K562 (cell line): ENCODE data around the gene FBXO46. TPM values are rescaled to one million over a fixed set of nuclear protein-coding genes. Genes with fewer than 3 reads are reported as not detected.

ENCODE experiments used
- BMI1 ChIP-seq: fragments of 150-350 bp; IDR thresholded peaks from 2 replicates; pipeline ENCODE4 v1.6.1; 2014; ENCODE audit warnings: low read length
- DPF2 ChIP-seq: fragments of 450-650 bp; IDR thresholded peaks from 2 replicates; pipeline ENCODE4 v1.6.1; 2016
- ILK ChIP-seq: fragments of 450-650 bp; IDR thresholded peaks from 2 replicates; pipeline ENCODE4 v1.6.1; 2016; ENCODE audit warnings: missing genetic modification characterization, low read depth, mild to moderate bottlenecking, missing compliant biosample characterization, moderate library complexity, borderline replicate concordance
- JUND ChIP-seq, 2 experiments: IDR thresholded peaks; 2 replicates in 1 of 2; 3 replicates in 1 of 2; pipeline ENCODE4 v1.6.1; 2011; ENCODE audit warnings: borderline replicate concordance in 2 of 2, low read depth in 2 of 2, low read length in 2 of 2, improper control_type of control experiment in 1 of 2, missing biosample characterization in 1 of 2, missing genetic modification characterization in 1 of 2, missing genetic modification reagents in 1 of 2
- MECOM ChIP-seq: fragments of 250-450 bp; sonication (Bioruptor Pico); IDR thresholded peaks from 2 replicates; pipeline ENCODE4 v1.8.0; 2022; ENCODE audit warnings: inconsistent platforms
- MITF ChIP-seq: IDR thresholded peaks from 2 replicates; pipeline ENCODE4 v1.6.1; 2014; ENCODE audit warnings: antibody characterized with exemption
- NR4A1 ChIP-seq, 2 experiments: fragments of 250-450 bp in 1 of 2; fragments of 450-650 bp in 1 of 2; sonication (Bioruptor Pico) in 1 of 2; IDR thresholded peaks; 2 replicates each; pipeline versions ENCODE4 v1.4.0 to v1.6.1; 2016 to 2020; ENCODE audit warnings: mild to moderate bottlenecking in 2 of 2, missing compliant biosample characterization in 1 of 2, missing genetic modification characterization in 1 of 2, moderate library complexity in 1 of 2
- POLR2AphosphoS5 ChIP-seq: IDR thresholded peaks from 2 replicates; pipeline ENCODE4 v1.6.1; 2011; ENCODE audit warnings: mild to moderate bottlenecking, low read depth, low read length, moderate library complexity; ENCODE audit not compliant: control insufficient read depth, insufficient read depth
- POLR2G ChIP-seq: fragments of 200-400 bp; formaldehyde crosslinking; IDR thresholded peaks from 2 replicates; pipeline ENCODE4 v1.6.1; 2017; ENCODE audit warnings: low read depth, mild to moderate bottlenecking, antibody characterized with exemption, low read length, moderate library complexity
- YY1 ChIP-seq, 3 experiments: IDR thresholded peaks; 2 replicates each; pipeline ENCODE4 v1.6.1; 2011; ENCODE audit warnings: low read length in 2 of 3, mild to moderate bottlenecking in 2 of 3, moderate library complexity in 2 of 3, borderline replicate concordance in 1 of 3, control low read depth in 1 of 3, low read depth in 1 of 3; ENCODE audit not compliant: insufficient read depth in 3 of 3, insufficient replicate concordance in 2 of 3, control insufficient read depth in 1 of 3, insufficient read length in 1 of 3; ENCODE audit errors: extremely low read depth in 1 of 3
- ZNF133 ChIP-seq: fragments of 250-450 bp; sonication (Bioruptor Pico); IDR thresholded peaks from 2 replicates; pipeline ENCODE4 v1.4.0; 2020; ENCODE audit warnings: mild to moderate bottlenecking
- ZNF175 ChIP-seq: fragments of 200-800 bp; sonication (Bioruptor generic); IDR thresholded peaks from 2 replicates; pipeline ENCODE4 v1.6.1; 2016; ENCODE audit warnings: low read depth, mild to moderate bottlenecking, missing genetic modification characterization, missing compliant biosample characterization
- ZNF324 ChIP-seq: fragments of 250-450 bp; sonication (Bioruptor Pico); IDR thresholded peaks from 2 replicates; pipeline ENCODE4 v1.4.0; 2020; ENCODE audit warnings: mild to moderate bottlenecking
- ZNF408 ChIP-seq: fragments of 250-450 bp; sonication (Bioruptor Pico); IDR thresholded peaks from 2 replicates; pipeline ENCODE4 v1.4.0; 2020; ENCODE audit warnings: low read depth, mild to moderate bottlenecking, moderate library complexity
- ZNF584 ChIP-seq: fragments of 200-800 bp; sonication (Bioruptor generic); IDR thresholded peaks from 2 replicates; pipeline ENCODE4 v1.6.1; 2016; ENCODE audit warnings: low read depth, mild to moderate bottlenecking, missing genetic modification characterization, missing compliant biosample characterization
- polyA plus RNA-seq, 8 experiments: library from polyadenylated mRNA; depleted of rRNA in 4 of 8; stranded (reverse) in 5 of 8; unstranded in 3 of 8; fragments of >200 nt; fragmentation: Nextera tagmentation in 2 of 8; fragmentation: Illumina TruSeq in 1 of 8; extraction: Ambion mirVana in 2 of 8; extraction: Trizol in 1 of 8; gene quantifications; 2 replicates each; pipeline versions ENCODE4 v1.2.1 to v1.2.3, GENCODE V29; 2011 to 2014; ENCODE audit warnings: inconsistent platforms in 1 of 8, missing spikeins in 1 of 8
- total RNA-seq, 7 experiments: library from RNA; depleted of rRNA in 6 of 7; stranded (reverse); fragments of >200 nt in 6 of 7; fragmentation: Illumina TruSeq in 2 of 7; extraction: Trizol in 2 of 7; gene quantifications; 2 replicates each; pipeline versions ENCODE4 v1.2.1 to v1.2.3, GENCODE V29; 2011 to 2021; ENCODE audit warnings: low replicate concordance in 1 of 7
- TF ChIP-seq, protein P1 (sequence below): fragments of 450-650 bp; formaldehyde crosslinking; IDR thresholded peaks from 2 replicates; pipeline ENCODE4 v1.4.0; 2020; ENCODE audit warnings: mild to moderate bottlenecking, moderate library complexity
- TF ChIP-seq, protein P2 (sequence below): IDR thresholded peaks from 2 replicates; pipeline ENCODE4 v1.6.1; 2011; ENCODE audit warnings: borderline replicate concordance, low read depth, mild to moderate bottlenecking, moderate library complexity, low read length; ENCODE audit not compliant: insufficient read depth, poor library complexity, severe bottlenecking
- TF ChIP-seq, protein P3 (sequence below), 3 experiments: fragments of 200-800 bp in 1 of 3; sonication (Bioruptor generic) in 1 of 3; sonication (generic) in 1 of 3; formaldehyde crosslinking in 1 of 3; IDR thresholded peaks; 2 replicates each; pipeline versions ENCODE4 v1.6.1 to v1.8.0; 2016 to 2022; ENCODE audit warnings: mild to moderate bottlenecking in 2 of 3, missing compliant biosample characterization in 2 of 3, missing genetic modification characterization in 2 of 3, missing genetic modification reagents in 1 of 3

The FBXO46 gene
- total and polyA plus RNA-seq, 9 of the 15 experiments (the other 6 are each of a cell fraction or from before 2014, with no cell fraction given), result 1.5 to 36.1 (median 7.3) TPM

DNA sequence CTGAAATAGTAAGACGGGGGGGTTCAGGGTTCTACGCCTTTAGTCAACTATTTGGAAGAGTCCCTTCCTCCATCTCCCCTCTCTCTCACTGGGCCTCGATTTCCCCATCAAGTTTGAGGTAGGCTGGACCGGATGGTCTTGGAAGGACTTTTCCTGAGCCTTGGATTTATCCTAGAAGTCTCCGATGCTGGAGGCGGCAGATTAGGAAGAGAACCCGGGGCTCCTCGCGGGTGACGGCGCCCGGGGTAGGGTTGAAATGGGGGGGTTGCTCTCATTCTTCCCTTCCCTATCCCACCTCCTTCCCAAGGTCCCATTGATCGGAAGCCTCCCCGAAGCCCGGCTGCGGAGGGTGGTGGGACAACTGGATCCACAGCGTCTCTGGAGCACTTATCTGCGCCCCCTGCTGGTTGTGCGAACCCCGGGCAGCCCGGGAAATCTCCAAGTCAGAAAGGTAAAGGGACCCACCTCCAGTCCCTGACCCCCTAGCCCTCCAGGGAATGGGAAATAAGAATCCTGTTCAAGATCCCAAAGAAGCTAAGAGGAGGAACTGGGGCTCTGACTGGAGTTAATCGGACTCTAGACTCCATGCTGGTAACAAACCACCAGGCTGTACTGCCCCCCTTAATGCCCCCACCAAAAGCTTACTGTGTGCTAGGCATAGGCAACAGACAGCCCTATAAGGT, 37.4 kb downstream of the FBXO46 start (continued):
- no peak for TF ChIP-seq ZNF584 (CRISPR knock-in tag)
- no peak for TF ChIP-seq ZNF408 (CRISPR knock-in tag)
- no peak for TF ChIP-seq NR4A1 (CRISPR knock-in tag; IDR thresholded peaks at IDR 0.05)
- no peak for TF ChIP-seq NR4A1 (tag; IDR thresholded peaks at IDR 0.05)
- TF ChIP-seq YY1 (IDR thresholded peaks at IDR 0.05; ENCODE audit: borderline replicate concordance in 1 of 3, control insufficient read depth in 1 of 3, extremely low read depth in 1 of 3, insufficient read depth in 3 of 3, insufficient read length in 1 of 3, insufficient replicate concordance in 2 of 3, low read depth in 1 of 3, low read length in 2 of 3), result peak in 1 of 3 experiments; percentile 23
- TF ChIP-seq, protein P1, sequence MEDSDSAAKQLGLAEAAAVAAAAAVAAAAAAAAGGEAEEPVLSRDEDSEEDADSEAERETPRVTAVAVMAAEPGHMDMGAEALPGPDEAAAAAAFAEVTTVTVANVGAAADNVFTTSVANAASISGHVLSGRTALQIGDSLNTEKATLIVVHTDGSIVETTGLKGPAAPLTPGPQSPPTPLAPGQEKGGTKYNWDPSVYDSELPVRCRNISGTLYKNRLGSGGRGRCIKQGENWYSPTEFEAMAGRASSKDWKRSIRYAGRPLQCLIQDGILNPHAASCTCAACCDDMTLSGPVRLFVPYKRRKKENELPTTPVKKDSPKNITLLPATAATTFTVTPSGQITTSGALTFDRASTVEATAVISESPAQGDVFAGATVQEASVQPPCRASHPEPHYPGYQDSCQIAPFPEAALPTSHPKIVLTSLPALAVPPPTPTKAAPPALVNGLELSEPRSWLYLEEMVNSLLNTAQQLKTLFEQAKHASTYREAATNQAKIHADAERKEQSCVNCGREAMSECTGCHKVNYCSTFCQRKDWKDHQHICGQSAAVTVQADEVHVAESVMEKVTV (CRISPR knock-in tag), result 0 out of 2 replicates have a peak, but pooled peaks have one; percentile 19
- no peak for TF ChIP-seq BMI1
- TF ChIP-seq ZNF133 (CRISPR knock-in tag), result 0 out of 2 replicates have a peak, but pooled peaks have one; percentile 41
- no peak for TF ChIP-seq POLR2G
- 0 out of 2 replicates have a peak, but pooled peaks have one; percentile 4 for TF ChIP-seq JUND (IDR thresholded peaks at IDR 0.05; ENCODE audit: borderline replicate concordance, low read depth, low read length)
- TF ChIP-seq JUND (tag; IDR thresholded peaks at IDR 0.05; ENCODE audit: borderline replicate concordance, low read depth, low read length), result 0 out of 3 replicates have a peak, but pooled peaks have one; percentile 33
- TF ChIP-seq MITF, result no peak
- no peak for TF ChIP-seq ZNF324 (CRISPR knock-in tag)
- TF ChIP-seq, protein P2, sequence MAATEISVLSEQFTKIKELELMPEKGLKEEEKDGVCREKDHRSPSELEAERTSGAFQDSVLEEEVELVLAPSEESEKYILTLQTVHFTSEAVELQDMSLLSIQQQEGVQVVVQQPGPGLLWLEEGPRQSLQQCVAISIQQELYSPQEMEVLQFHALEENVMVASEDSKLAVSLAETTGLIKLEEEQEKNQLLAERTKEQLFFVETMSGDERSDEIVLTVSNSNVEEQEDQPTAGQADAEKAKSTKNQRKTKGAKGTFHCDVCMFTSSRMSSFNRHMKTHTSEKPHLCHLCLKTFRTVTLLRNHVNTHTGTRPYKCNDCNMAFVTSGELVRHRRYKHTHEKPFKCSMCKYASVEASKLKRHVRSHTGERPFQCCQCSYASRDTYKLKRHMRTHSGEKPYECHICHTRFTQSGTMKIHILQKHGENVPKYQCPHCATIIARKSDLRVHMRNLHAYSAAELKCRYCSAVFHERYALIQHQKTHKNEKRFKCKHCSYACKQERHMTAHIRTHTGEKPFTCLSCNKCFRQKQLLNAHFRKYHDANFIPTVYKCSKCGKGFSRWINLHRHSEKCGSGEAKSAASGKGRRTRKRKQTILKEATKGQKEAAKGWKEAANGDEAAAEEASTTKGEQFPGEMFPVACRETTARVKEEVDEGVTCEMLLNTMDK, result peak; percentile 64
- no peak for TF ChIP-seq POLR2AphosphoS5
- TF ChIP-seq DPF2, result no peak
- TF ChIP-seq ZNF175 (CRISPR knock-in tag), result no peak
- TF ChIP-seq, protein P3, sequence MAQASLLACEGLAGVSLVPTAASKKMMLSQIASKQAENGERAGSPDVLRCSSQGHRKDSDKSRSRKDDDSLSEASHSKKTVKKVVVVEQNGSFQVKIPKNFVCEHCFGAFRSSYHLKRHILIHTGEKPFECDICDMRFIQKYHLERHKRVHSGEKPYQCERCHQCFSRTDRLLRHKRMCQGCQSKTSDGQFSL (CRISPR knock-in tag; IDR thresholded peaks at IDR 0.05), result no peak
- TF ChIP-seq, protein P3 (tag; IDR thresholded peaks at IDR 0.05), result 0 out of 4 replicates have a peak, but pooled peaks of 1 of the 2 experiments have one; percentile 34
- no peak for TF ChIP-seq MECOM (CRISPR knock-in tag)
- TF ChIP-seq ILK (tag), result no peak
